K562 (cell line): ENCODE data around the gene HS6ST1. TPM values are rescaled to one million over a fixed set of nuclear protein-coding genes. Genes with fewer than 3 reads are reported as not detected.

Experiments used
- ATAC-seq: fragments of 200-7000 bp; cut with Tn5 transposase; 3 replicates; pipeline ENCODE4 v1.9.1; 2020; ENCODE audit warnings: moderate library complexity
- Bru-seq: library from RNA; stranded (reverse); fragments of 400-500 nt; gene quantifications from one replicate; lab custom pipeline; 2021; lab: Mats Ljungman, UMichigan
- BruChase-seq, 2 experiments: library from RNA; stranded (reverse); fragments of 400-500 nt; gene quantifications; one replicate each; lab custom pipeline; 2021; lab: Mats Ljungman, UMichigan
- BruUV-seq: library from RNA; stranded (reverse); fragments of 400-500 nt; replicated peaks from 2 replicates; lab custom pipeline; 2021; lab: Mats Ljungman, UMichigan
- CTCF ChIA-PET: fragments of 300-600 bp; formaldehyde crosslinking; extraction: SDS; loops from one replicate; lab custom pipeline; 2021; ENCODE audit warnings: low intra/inter-chr PET ratio; lab: Yijun Ruan, JAX
- POLR2A ChIA-PET: fragments of 300-600, 350-650 bp; sonication (Branson Sonifier 250); formaldehyde crosslinking; extraction: SDS; loops from one replicate; lab custom pipeline; 2021; ENCODE audit warnings: antibody characterized with exemption, inconsistent platforms; lab: Yijun Ruan, JAX
- DNase-seq, 4 experiments: peaks; one replicate each; pipeline versions ENCODE4 v3.0.0 to v3.0.0-alpha.2; 2011 to 2018; ENCODE audit warnings: low spot score in 3 of 4, mixed read lengths in 3 of 4; ENCODE audit errors: extremely low read depth in 1 of 4
- FAIRE-seq: peaks from 2 replicates; lab custom pipeline; 2011; peaks lifted over from hg19 to GRCh38; lab: Jason Lieb, UNC
- H2AFZ ChIP-seq: 2 replicates; pipeline ENCODE4 v1.6.0; 2011; ENCODE audit warnings: low read depth, low read length, control low read depth, inconsistent platforms
- H3K27ac ChIP-seq: fragments of 200-600 bp; 3 replicates; pipeline ENCODE4 v1.8.0; 2011; ENCODE audit warnings: low read depth, mild to moderate bottlenecking, control low read depth, inconsistent platforms, low read length, moderate library complexity, mixed read lengths; ENCODE audit errors: extremely low read depth
- H3K27me3 ChIP-seq, 2 experiments: fragments of 300-600 bp in 1 of 2; 2 replicates in 1 of 2; 3 replicates in 1 of 2; pipeline versions ENCODE4 v1.6.0 to v1.8.0; 2011; ENCODE audit warnings: inconsistent platforms in 2 of 2, low read length in 2 of 2, mild to moderate bottlenecking in 1 of 2, mixed read lengths in 1 of 2, moderate library complexity in 1 of 2; ENCODE audit not compliant: control insufficient read depth in 2 of 2, insufficient read depth in 2 of 2
- H3K36me3 ChIP-seq: fragments of 300-600 bp; 3 replicates; pipeline ENCODE4 v1.8.0; 2011; ENCODE audit warnings: mild to moderate bottlenecking, low read length, inconsistent platforms; ENCODE audit not compliant: control insufficient read depth, insufficient read depth
- H3K4me1 ChIP-seq, 2 experiments: fragments of 200-600 bp in 1 of 2; replicated peaks in 1 of 2; 2 replicates in 1 of 2; 3 replicates in 1 of 2; pipeline versions ENCODE4 v1.5.1 to v1.8.0; 2011; ENCODE audit warnings: inconsistent platforms in 2 of 2, low read length in 2 of 2, mild to moderate bottlenecking in 1 of 2, mixed read lengths in 1 of 2, moderate library complexity in 1 of 2; ENCODE audit not compliant: control insufficient read depth in 2 of 2, insufficient read depth in 2 of 2
- H3K4me2 ChIP-seq: 2 replicates; pipeline ENCODE4 v1.6.1; 2011; ENCODE audit warnings: low read length, control low read depth, inconsistent platforms, mixed read lengths; ENCODE audit not compliant: insufficient read depth
- H3K4me3 ChIP-seq: fragments of 200-600 bp; sonication (generic), shearing (Covaris generic); 2 replicates; pipeline ENCODE4 v1.5.1; 2016; ENCODE audit warnings: control low read depth, inconsistent platforms
- H3K79me2 ChIP-seq: fragments of 200-600 bp; 3 replicates; pipeline ENCODE4 v1.8.0; 2011; ENCODE audit warnings: low read length, inconsistent platforms; ENCODE audit not compliant: control insufficient read depth, insufficient read depth
- H3K9ac ChIP-seq, 2 experiments: 2 replicates each; pipeline versions ENCODE4 v1.6.0 to v1.6.1; 2011; ENCODE audit warnings: low read depth in 2 of 2, low read length in 2 of 2, control low read depth in 1 of 2, inconsistent platforms in 1 of 2, mild to moderate bottlenecking in 1 of 2, mixed read lengths in 1 of 2; ENCODE audit not compliant: insufficient read depth in 1 of 2
- H3K9me1 ChIP-seq: one replicate; pipeline ENCODE4 v1.6.0; 2011; ENCODE audit warnings: inconsistent platforms, mild to moderate bottlenecking, low read length, moderate library complexity; ENCODE audit not compliant: control insufficient read depth, insufficient read depth
- H3K9me3 ChIP-seq: replicated peaks from 2 replicates; pipeline ENCODE4 v1.5.1; 2011; ENCODE audit warnings: low read depth, low read length, inconsistent platforms; ENCODE audit not compliant: control insufficient read depth, insufficient read depth
- H4K20me1 ChIP-seq: replicated peaks from 2 replicates; pipeline ENCODE4 v1.6.1; 2011; ENCODE audit warnings: low read length, inconsistent platforms, mixed read lengths; ENCODE audit not compliant: control insufficient read depth, insufficient read depth
- NFXL1 ChIP-seq: fragments of 450-650 bp; formaldehyde crosslinking; IDR thresholded peaks from 2 replicates; pipeline ENCODE4 v1.4.0; 2021; ENCODE audit warnings: mild to moderate bottlenecking
- NRF1 ChIP-seq, 2 experiments: fragments of 450-650 bp; IDR thresholded peaks in 1 of 2; conservative IDR thresholded peaks in 1 of 2; 2 replicates each; pipeline ENCODE4 v1.6.1; 2014; ENCODE audit warnings: mild to moderate bottlenecking in 2 of 2
- SMAD3 ChIP-seq: fragments of 450-650 bp; formaldehyde crosslinking; conservative IDR thresholded peaks from 2 replicates; pipeline ENCODE4 v1.4.0; 2020; ENCODE audit warnings: mild to moderate bottlenecking
- ZNF583 ChIP-seq: fragments of 250-450 bp; sonication (Bioruptor Pico); IDR thresholded peaks from 2 replicates; pipeline ENCODE4 v1.4.0; 2020
- WGBS: fragments of 100-300 bp; shearing (Covaris generic); methylation state at CpG from one replicate; pipeline ENCODE4 v1.1.6; 2016; ENCODE audit warnings: low coverage, mixed read lengths; ENCODE audit not compliant: insufficient coverage; ENCODE audit errors: missing lambda C conversion rate; 5-methylcytosine and 5-hydroxymethylcytosine counted together
- in situ Hi-C: fragments of 300-500 bp; cut with MboI; formaldehyde crosslinking; loops from 4 replicates; pipeline ENCODE4 v1.15.0; 2018; ENCODE audit warnings: inconsistent platforms, mixed read lengths
- intact Hi-C: fragments of 100-400 bp; cut with micrococcal nuclease; formaldehyde crosslinking; loops from 2 replicates; pipeline ENCODE4 v1.14.2; 2022
- long read RNA-seq, 3 experiments: library from polyadenylated mRNA in 2 of 3; library from RNA in 1 of 3; unstranded in 2 of 3; stranded (forward) in 1 of 3; transcript quantifications; one replicate each; pipeline ENCODE4 v2.0.0, GENCODE V29; 2019 to 2022
- polyA minus RNA-seq, 3 experiments: library from RNA; depleted of rRNA, polyadenylated mRNA; stranded (reverse); fragments of >200 nt; gene quantifications; 2 replicates each; pipeline ENCODE4 v1.2.3, GENCODE V29; 2011
- polyA plus RNA-seq, 8 experiments: library from polyadenylated mRNA; depleted of rRNA in 4 of 8; stranded (reverse) in 5 of 8; unstranded in 3 of 8; fragments of >200 nt; fragmentation: Nextera tagmentation in 2 of 8; fragmentation: Illumina TruSeq in 1 of 8; extraction: Ambion mirVana in 2 of 8; extraction: Trizol in 1 of 8; gene quantifications; 2 replicates each; pipeline versions ENCODE4 v1.2.1 to v1.2.3, GENCODE V29; 2011 to 2014; ENCODE audit warnings: inconsistent platforms in 1 of 8, missing spikeins in 1 of 8
- total RNA-seq, 7 experiments: library from RNA; depleted of rRNA in 6 of 7; stranded (reverse); fragments of >200 nt in 6 of 7; fragmentation: Illumina TruSeq in 2 of 7; extraction: Trizol in 2 of 7; gene quantifications; 2 replicates each; pipeline versions ENCODE4 v1.2.1 to v1.2.3, GENCODE V29; 2011 to 2021; ENCODE audit warnings: low replicate concordance in 1 of 7
- TF ChIP-seq, protein P1 (sequence below): fragments of 450-650 bp; IDR thresholded peaks from 2 replicates; pipeline ENCODE4 v1.7.1; 2018; ENCODE audit warnings: mild to moderate bottlenecking, low read depth; ENCODE audit not compliant: partially characterized antibody
- TF ChIP-seq, protein P2 (sequence below): fragments of 250-450 bp; sonication (Bioruptor Pico); IDR thresholded peaks from 2 replicates; pipeline ENCODE4 v1.4.0; 2020; ENCODE audit warnings: mild to moderate bottlenecking, moderate library complexity
- TF ChIP-seq, protein P3 (sequence below): fragments of 450-650 bp; formaldehyde crosslinking; IDR thresholded peaks from 2 replicates; pipeline ENCODE4 v1.4.0; 2022; ENCODE audit warnings: mild to moderate bottlenecking, moderate library complexity

Gene HS6ST1, protein sequence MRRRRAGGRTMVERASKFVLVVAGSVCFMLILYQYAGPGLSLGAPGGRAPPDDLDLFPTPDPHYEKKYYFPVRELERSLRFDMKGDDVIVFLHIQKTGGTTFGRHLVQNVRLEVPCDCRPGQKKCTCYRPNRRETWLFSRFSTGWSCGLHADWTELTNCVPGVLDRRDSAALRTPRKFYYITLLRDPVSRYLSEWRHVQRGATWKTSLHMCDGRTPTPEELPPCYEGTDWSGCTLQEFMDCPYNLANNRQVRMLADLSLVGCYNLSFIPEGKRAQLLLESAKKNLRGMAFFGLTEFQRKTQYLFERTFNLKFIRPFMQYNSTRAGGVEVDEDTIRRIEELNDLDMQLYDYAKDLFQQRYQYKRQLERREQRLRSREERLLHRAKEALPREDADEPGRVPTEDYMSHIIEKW
- total RNA-seq (2011; cell fraction: chromatin; rRNA removed; ENCODE audit: low replicate concordance) = 7.0 and 16.3 TPM in 2 replicates
- 9.8 and 10.7 TPM in 2 replicates for total RNA-seq (2011; cell fraction: nucleolus; rRNA removed)
- total RNA-seq (2011; cell fraction: nucleoplasm; rRNA removed) = 6.6 and 7.6 TPM in 2 replicates
- total RNA-seq (2014; rRNA removed) (5.9 and 12.1 TPM in 2 replicates), total RNA-seq (2014; rRNA removed; fragmentation: Illumina TruSeq; extraction: Trizol) (1.6 and 2.0 TPM in 2 replicates), total RNA-seq (2015; rRNA removed; fragmentation: Illumina TruSeq; extraction: Trizol) (6.7 and 7.1 TPM in 2 replicates), total RNA-seq (2021) (7.3 and 7.4 TPM in 2 replicates), polyA plus RNA-seq (2011; rRNA removed) (1.6 and 1.8 TPM in 2 replicates), polyA plus RNA-seq (2014; fragmentation: Illumina TruSeq; extraction: Trizol) (3.8 and 4.2 TPM in 2 replicates), polyA plus RNA-seq (2014; fragmentation: Nextera tagmentation; extraction: Ambion mirVana) (under 1 TPM; 0.06 to 0.08 TPM), polyA plus RNA-seq (2014; rRNA removed) (4.0 and 4.5 TPM in 2 replicates), polyA minus RNA-seq (2011; rRNA and poly(A)+ RNA removed) (1.8 and 3.2 TPM in 2 replicates), Bru-seq, nascent RNA (percentile 53 among the genes with signal in this experiment), BruChase-seq, experiment 1, labeled RNA remaining after a 2-hour chase (percentile 50 among the genes with signal in this experiment), BruChase-seq, experiment 2, labeled RNA remaining after a 6-hour chase (percentile 49 among the genes with signal in this experiment)
- 2.4 and 6.4 TPM in 2 replicates for polyA plus RNA-seq (2011; cell fraction: cytosol; rRNA removed)
- polyA plus RNA-seq (2011; cell fraction: nucleus; rRNA removed) = 1.7 and 4.2 TPM in 2 replicates
- polyA plus RNA-seq (2012) = 7.4 and 9.3 TPM in 2 replicates
- polyA minus RNA-seq (2011; cell fraction: cytosol; rRNA and poly(A)+ RNA removed) = 4.0 and 4.2 TPM in 2 replicates
- 7.3 and 11.7 TPM in 2 replicates for polyA minus RNA-seq (2011; cell fraction: nucleus; rRNA and poly(A)+ RNA removed)
- long read RNA-seq, experiment 1, transcript HS6ST1-201 (2 exons, 3,932 nt) = major isoform, 10 of 59 reads
- long read RNA-seq, experiment 1, partial matches to known transcripts = 0 of 59 reads
- long read RNA-seq, experiment 1, other reads (novel, unspliced or antisense) = 48 of 59 reads
- long read RNA-seq, experiment 2, partial matches to known transcripts = 0 of 9 reads
- long read RNA-seq, experiment 2, other reads (novel, unspliced or antisense) = 6 of 9 reads
- long read RNA-seq, experiment 3 = 0 reads

DNA sequence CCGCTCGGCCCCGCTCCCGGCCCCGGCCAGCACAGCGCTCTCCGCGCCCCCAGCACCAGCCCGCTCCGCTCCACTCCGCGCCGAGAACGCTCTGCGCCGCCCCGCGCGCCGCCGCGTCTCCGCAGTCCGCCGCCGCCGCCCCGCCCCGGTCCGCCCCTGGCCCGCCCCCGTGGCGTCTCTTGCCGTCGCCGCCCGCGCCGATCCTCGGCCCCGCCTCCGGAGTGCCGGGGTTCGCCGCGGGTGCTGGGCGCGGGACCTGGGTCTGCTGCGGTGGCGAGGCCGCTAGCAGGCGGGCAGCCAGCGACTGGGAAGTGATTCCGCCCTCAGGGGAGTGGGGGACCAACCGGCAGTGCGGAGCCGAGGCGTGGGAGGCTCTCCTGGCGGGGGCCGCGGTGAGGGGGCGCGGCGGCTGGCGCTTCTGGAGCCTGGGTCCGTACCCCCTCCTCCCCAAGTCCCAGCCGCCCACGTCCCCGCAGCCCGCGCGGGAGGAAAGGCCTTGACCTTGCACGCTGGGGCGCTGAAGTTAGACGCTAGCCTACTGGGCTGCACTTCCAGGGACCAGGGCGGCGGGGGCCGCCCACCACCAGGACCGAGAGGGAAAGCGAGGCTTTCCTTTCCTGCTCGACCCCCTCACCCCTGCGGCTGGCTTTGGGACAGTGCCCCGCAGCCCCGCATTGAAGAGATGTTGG is at the start of gene HS6ST1:
Gene HS6ST1 (minus strand): TSS at position 93 of the 689 bp plus-strand sequence. CDS start 305 bp downstream, outside the sequence.
- H2AFZ ChIP-seq = peak within 1 kb of the TSS; percentile 89
- H4K20me1 ChIP-seq = peaks cover 38% of the 10 kb centered on the region
- peak within 1 kb of the TSS; percentile 50 for H3K4me3 ChIP-seq
- peak within 1 kb of the TSS; percentile 68 for H3K4me2 ChIP-seq
- H3K36me3 ChIP-seq = no peaks in the 10 kb centered on the region
- H3K9ac ChIP-seq = peak within 1 kb of the TSS; percentile 56 to 93; a peak in 3 of 4 replicates
- H3K9me3 ChIP-seq = no peaks in the 10 kb centered on the region
- BruUV-seq = no TSS peak
- intact Hi-C loops (no loop called here), in situ Hi-C loops (no loop called here)
- POLR2A ChIA-PET = no interaction called here
- peaks cover 0 to 8% of the 10 kb centered on the region in 2 experiments; a peak in 2 of 5 replicates for H3K27me3 ChIP-seq
- peak; percentile 85 for ATAC-seq
- CTCF ChIA-PET = interaction anchor here (0.7 kb wide), 1 partner anchor 25 kb away, joined by 3 read pairs; no protein-coding TSS in a partner anchor
- WGBS = 5% methylated on average over 34 of the region's 84 CpGs
- peaks cover 4% of the 10 kb centered on the region for H3K9me1 ChIP-seq
- FAIRE-seq = no peak
- peaks cover 2 to 72% of the 10 kb centered on the region in 2 experiments; a peak in 3 of 5 replicates for H3K4me1 ChIP-seq
- H3K79me2 ChIP-seq = no peaks in the 10 kb centered on the region
- no peak within 1 kb of the TSS for H3K27ac ChIP-seq
- DNase-seq = peak; percentile 87 to 92 (median 90)
- TF ChIP-seq, protein P1, sequence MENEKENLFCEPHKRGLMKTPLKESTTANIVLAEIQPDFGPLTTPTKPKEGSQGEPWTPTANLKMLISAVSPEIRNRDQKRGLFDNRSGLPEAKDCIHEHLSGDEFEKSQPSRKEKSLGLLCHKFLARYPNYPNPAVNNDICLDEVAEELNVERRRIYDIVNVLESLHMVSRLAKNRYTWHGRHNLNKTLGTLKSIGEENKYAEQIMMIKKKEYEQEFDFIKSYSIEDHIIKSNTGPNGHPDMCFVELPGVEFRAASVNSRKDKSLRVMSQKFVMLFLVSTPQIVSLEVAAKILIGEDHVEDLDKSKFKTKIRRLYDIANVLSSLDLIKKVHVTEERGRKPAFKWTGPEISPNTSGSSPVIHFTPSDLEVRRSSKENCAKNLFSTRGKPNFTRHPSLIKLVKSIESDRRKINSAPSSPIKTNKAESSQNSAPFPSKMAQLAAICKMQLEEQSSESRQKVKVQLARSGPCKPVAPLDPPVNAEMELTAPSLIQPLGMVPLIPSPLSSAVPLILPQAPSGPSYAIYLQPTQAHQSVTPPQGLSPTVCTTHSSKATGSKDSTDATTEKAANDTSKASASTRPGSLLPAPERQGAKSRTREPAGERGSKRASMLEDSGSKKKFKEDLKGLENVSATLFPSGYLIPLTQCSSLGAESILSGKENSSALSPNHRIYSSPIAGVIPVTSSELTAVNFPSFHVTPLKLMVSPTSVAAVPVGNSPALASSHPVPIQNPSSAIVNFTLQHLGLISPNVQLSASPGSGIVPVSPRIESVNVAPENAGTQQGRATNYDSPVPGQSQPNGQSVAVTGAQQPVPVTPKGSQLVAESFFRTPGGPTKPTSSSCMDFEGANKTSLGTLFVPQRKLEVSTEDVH = no peak
- TF ChIP-seq ZNF583 (no peak), SMAD3 (no peak), NFXL1 (CRISPR knock-in tag) (no peak), NRF1 (conservative IDR thresholded peaks at IDR 0.05 in 1 of 2, IDR thresholded peaks at IDR 0.05 in 1 of 2) (peak; percentile 30 to 43; a peak in 2 of 4 replicates)
- TF ChIP-seq, protein P2, sequence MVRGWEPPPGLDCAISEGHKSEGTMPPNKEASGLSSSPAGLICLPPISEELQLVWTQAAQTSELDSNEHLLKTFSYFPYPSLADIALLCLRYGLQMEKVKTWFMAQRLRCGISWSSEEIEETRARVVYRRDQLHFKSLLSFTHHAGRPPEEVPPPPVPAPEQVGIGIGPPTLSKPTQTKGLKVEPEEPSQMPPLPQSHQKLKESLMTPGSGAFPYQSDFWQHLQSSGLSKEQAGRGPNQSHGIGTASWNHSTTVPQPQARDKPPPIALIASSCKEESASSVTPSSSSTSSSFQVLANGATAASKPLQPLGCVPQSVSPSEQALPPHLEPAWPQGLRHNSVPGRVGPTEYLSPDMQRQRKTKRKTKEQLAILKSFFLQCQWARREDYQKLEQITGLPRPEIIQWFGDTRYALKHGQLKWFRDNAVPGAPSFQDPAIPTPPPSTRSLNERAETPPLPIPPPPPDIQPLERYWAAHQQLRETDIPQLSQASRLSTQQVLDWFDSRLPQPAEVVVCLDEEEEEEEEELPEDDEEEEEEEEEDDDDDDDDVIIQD (CRISPR knock-in tag) = no peak
- TF ChIP-seq, protein P3, sequence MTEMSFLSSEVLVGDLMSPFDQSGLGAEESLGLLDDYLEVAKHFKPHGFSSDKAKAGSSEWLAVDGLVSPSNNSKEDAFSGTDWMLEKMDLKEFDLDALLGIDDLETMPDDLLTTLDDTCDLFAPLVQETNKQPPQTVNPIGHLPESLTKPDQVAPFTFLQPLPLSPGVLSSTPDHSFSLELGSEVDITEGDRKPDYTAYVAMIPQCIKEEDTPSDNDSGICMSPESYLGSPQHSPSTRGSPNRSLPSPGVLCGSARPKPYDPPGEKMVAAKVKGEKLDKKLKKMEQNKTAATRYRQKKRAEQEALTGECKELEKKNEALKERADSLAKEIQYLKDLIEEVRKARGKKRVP = no peak
